ENCODE results near the gene SUV39H1.

DNA sequence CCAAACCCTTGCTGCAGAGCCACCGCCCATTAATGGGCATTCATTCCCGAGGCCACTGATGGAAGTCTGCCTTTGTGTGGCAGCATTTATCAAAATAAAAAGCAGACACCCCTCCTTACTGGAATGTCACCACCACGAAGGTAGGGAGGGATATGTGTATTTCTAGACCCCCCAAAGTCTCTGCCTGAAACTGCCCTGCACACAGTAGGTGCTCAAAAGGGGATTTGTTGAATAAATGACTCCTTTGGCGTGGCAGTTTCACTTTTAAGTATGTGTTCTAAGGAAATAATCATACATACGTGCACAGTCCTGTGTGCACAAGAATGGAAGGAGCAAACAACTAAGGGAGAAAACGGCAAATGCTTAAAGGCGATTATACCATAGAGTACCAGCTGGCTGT is 41.4 kb downstream of the SUV39H1 start:
- TF ChIP-seq, protein P1, sequence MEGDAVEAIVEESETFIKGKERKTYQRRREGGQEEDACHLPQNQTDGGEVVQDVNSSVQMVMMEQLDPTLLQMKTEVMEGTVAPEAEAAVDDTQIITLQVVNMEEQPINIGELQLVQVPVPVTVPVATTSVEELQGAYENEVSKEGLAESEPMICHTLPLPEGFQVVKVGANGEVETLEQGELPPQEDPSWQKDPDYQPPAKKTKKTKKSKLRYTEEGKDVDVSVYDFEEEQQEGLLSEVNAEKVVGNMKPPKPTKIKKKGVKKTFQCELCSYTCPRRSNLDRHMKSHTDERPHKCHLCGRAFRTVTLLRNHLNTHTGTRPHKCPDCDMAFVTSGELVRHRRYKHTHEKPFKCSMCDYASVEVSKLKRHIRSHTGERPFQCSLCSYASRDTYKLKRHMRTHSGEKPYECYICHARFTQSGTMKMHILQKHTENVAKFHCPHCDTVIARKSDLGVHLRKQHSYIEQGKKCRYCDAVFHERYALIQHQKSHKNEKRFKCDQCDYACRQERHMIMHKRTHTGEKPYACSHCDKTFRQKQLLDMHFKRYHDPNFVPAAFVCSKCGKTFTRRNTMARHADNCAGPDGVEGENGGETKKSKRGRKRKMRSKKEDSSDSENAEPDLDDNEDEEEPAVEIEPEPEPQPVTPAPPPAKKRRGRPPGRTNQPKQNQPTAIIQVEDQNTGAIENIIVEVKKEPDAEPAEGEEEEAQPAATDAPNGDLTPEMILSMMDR (IDR thresholded peaks at IDR 0.05): no peak
- TF ChIP-seq POLR2A (IDR thresholded peaks at IDR 0.05): no peak
